Ishikawa (cell line): ENCODE results near the gene RWDD2A.

Source experiments
- CEBPB ChIP-seq: IDR thresholded peaks from 2 replicates; pipeline ENCODE4 v1.6.1; 2012
- CREB1 ChIP-seq: IDR thresholded peaks from 2 replicates; pipeline ENCODE4 v1.6.1; 2012; ENCODE audit warnings: low read depth
- EGR1 ChIP-seq: IDR thresholded peaks from 2 replicates; pipeline ENCODE4 v1.6.1; 2012
- EP300 ChIP-seq: IDR thresholded peaks from 2 replicates; pipeline ENCODE4 v1.6.1; 2012; ENCODE audit warnings: borderline replicate concordance
- FOXM1 ChIP-seq: IDR thresholded peaks from 2 replicates; pipeline ENCODE4 v1.6.1; 2012; ENCODE audit warnings: low read depth, borderline replicate concordance
- NFIC ChIP-seq: IDR thresholded peaks from 2 replicates; pipeline ENCODE4 v1.6.1; 2012
- RAD21 ChIP-seq: IDR thresholded peaks from 2 replicates; pipeline ENCODE4 v1.6.1; 2012; ENCODE audit warnings: low read depth
- TAF1 ChIP-seq: IDR thresholded peaks from 2 replicates; pipeline ENCODE4 v1.6.1; 2012; ENCODE audit warnings: low read depth, mild to moderate bottlenecking
- TCF12 ChIP-seq: IDR thresholded peaks from 2 replicates; pipeline ENCODE4 v1.6.1; 2012; ENCODE audit warnings: low read depth
- TEAD4 ChIP-seq: IDR thresholded peaks from 2 replicates; pipeline ENCODE4 v1.6.1; 2012
- YY1 ChIP-seq: IDR thresholded peaks from 2 replicates; pipeline ENCODE4 v1.6.1; 2012; ENCODE audit warnings: low read depth
- ZBTB7A ChIP-seq: IDR thresholded peaks from 2 replicates; pipeline ENCODE4 v1.6.1; 2012; ENCODE audit warnings: low read depth
- TF ChIP-seq, protein P1 (sequence below): IDR thresholded peaks from 2 replicates; pipeline ENCODE4 v1.6.1; 2012
- TF ChIP-seq, protein P2 (sequence below): IDR thresholded peaks from 2 replicates; pipeline ENCODE4 v1.6.1; 2012
- TF ChIP-seq, protein P3 (sequence below): IDR thresholded peaks from 2 replicates; pipeline ENCODE4 v1.6.1; 2012; ENCODE audit warnings: low read depth, mild to moderate bottlenecking

Gene RWDD2A

DNA sequence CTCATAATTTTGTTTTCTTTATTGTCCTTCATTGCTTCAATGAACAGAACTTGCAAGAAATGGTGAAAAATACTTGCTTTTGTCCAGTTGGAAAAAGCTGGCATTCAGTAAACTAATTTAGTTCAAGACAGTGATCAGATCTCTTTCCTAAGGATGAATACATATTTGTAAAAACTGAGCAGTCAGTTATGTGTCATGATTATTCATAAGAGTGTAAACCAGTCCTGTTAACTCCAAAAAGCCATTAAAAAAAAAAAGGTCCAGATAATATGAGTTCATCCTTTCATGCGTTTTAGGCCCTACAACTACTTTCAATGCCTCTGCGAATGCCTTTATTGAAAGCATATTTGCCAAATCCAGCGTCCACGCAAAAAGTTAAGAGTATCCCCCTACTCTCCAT, 701 bp upstream of the RWDD2A start:
- no peak for TF ChIP-seq CEBPB
- no peak for TF ChIP-seq FOXM1
- no peak for TF ChIP-seq EP300
- TF ChIP-seq, protein P1, sequence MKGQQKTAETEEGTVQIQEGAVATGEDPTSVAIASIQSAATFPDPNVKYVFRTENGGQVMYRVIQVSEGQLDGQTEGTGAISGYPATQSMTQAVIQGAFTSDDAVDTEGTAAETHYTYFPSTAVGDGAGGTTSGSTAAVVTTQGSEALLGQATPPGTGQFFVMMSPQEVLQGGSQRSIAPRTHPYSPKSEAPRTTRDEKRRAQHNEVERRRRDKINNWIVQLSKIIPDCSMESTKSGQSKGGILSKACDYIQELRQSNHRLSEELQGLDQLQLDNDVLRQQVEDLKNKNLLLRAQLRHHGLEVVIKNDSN = no peak
- TF ChIP-seq ZBTB7A = no peak
- TF ChIP-seq EGR1 = no peak
- TF ChIP-seq, protein P2, sequence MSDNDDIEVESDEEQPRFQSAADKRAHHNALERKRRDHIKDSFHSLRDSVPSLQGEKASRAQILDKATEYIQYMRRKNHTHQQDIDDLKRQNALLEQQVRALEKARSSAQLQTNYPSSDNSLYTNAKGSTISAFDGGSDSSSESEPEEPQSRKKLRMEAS = no peak
- no peak for TF ChIP-seq TEAD4
- TF ChIP-seq TCF12 = no peak
- TF ChIP-seq CREB1 = no peak
- TF ChIP-seq, protein P3, sequence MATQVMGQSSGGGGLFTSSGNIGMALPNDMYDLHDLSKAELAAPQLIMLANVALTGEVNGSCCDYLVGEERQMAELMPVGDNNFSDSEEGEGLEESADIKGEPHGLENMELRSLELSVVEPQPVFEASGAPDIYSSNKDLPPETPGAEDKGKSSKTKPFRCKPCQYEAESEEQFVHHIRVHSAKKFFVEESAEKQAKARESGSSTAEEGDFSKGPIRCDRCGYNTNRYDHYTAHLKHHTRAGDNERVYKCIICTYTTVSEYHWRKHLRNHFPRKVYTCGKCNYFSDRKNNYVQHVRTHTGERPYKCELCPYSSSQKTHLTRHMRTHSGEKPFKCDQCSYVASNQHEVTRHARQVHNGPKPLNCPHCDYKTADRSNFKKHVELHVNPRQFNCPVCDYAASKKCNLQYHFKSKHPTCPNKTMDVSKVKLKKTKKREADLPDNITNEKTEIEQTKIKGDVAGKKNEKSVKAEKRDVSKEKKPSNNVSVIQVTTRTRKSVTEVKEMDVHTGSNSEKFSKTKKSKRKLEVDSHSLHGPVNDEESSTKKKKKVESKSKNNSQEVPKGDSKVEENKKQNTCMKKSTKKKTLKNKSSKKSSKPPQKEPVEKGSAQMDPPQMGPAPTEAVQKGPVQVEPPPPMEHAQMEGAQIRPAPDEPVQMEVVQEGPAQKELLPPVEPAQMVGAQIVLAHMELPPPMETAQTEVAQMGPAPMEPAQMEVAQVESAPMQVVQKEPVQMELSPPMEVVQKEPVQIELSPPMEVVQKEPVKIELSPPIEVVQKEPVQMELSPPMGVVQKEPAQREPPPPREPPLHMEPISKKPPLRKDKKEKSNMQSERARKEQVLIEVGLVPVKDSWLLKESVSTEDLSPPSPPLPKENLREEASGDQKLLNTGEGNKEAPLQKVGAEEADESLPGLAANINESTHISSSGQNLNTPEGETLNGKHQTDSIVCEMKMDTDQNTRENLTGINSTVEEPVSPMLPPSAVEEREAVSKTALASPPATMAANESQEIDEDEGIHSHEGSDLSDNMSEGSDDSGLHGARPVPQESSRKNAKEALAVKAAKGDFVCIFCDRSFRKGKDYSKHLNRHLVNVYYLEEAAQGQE = no peak
- no peak for TF ChIP-seq RAD21
- TF ChIP-seq NFIC = no peak
- no peak for TF ChIP-seq YY1
- TF ChIP-seq TAF1 = no peak

- TF ChIP-seq YY1 (no peak), TCF12 (peak; percentile 39; the same call in 1 of the 2 replicates), TEAD4 (0 out of 2 replicates have a peak, but pooled peaks have one; percentile 21), NFIC (no peak), RAD21 (no peak), ZBTB7A (peak; percentile 47; the same call in 1 of the 2 replicates), EGR1 (no peak), CEBPB (no peak)
- TF ChIP-seq, protein P2 = no peak
- TF ChIP-seq, protein P3 = no peak
These were observed 800 bp downstream of the RWDD2A start for GRCh38 chr6:83193747-83194566.

DNA sequence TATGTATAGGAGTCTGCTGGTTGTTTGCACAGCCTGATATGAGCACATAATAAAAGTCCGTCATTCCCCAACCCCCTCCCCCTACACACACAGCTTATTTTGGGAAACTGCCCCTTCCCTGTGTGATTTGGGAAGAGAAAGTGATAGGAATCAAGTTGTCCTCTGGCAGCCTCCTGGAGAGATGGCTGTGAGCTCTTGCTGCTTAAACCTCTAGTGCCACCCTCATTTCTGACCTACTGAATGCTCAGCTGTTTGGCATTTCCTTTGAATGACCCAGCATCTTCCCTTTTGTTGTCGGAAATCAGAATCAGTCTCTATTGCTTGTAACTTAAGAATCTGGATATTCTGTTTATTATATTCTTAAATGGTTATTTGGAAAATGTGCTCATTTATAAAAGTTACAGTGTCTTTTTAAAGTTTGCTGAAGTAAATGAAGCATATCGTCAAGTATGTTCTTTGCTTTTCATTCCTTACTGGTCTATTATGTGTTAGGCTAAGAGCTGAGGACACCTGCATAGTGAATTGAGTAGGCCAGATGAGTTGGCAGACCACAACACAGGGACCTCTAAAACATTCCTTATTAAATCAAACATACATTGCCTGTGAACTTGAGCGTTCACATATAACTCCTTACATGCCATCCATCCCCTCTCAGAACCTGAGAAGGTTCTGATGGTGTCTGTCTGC, 5.5 kb downstream of the RWDD2A start:
- TF ChIP-seq RAD21 (no peak), NFIC (no peak), TAF1 (no peak), CEBPB (no peak), FOXM1 (no peak), YY1 (no peak), EP300 (no peak), EGR1 (no peak), TCF12 (no peak), ZBTB7A (no peak), TEAD4 (no peak), CREB1 (no peak)
- TF ChIP-seq, protein P1 = no peak
- TF ChIP-seq, protein P3 = no peak
- TF ChIP-seq, protein P2 = no peak
